Endodermal cell (in vitro differentiated cells): Measurements from ENCODE around the gene KCNH6. TPM values are rescaled to one million over a fixed set of nuclear protein-coding genes. Genes with fewer than 3 reads are reported as not detected.

Source experiments
- DNase-seq: peaks from one replicate; pipeline ENCODE4 v3.0.0-alpha.2; 2017
- H3K27ac ChIP-seq: 2 replicates; pipeline ENCODE4 v1.5.1; 2013; ENCODE audit warnings: mild to moderate bottlenecking, low read depth, low read length, moderate library complexity
- H3K27me3 ChIP-seq: 2 replicates; pipeline ENCODE4 v1.6.1; 2013; ENCODE audit warnings: mild to moderate bottlenecking, low read length, moderate library complexity; ENCODE audit not compliant: insufficient read depth, control insufficient read depth, poor library complexity, severe bottlenecking
- H3K36me3 ChIP-seq: 2 replicates; pipeline ENCODE4 v1.7.0; 2013; ENCODE audit warnings: mild to moderate bottlenecking, low read length, moderate library complexity; ENCODE audit not compliant: control insufficient read depth, insufficient read depth
- H3K4me1 ChIP-seq: one replicate; pipeline ENCODE4 v1.7.0; 2013; ENCODE audit warnings: low read length; ENCODE audit not compliant: control insufficient read depth, insufficient read depth
- H3K4me3 ChIP-seq: 2 replicates; pipeline ENCODE4 v1.5.1; 2013; ENCODE audit warnings: mild to moderate bottlenecking, low read length, moderate library complexity
- H3K9ac ChIP-seq: 2 replicates; pipeline ENCODE4 v1.6.1; 2013; ENCODE audit warnings: mild to moderate bottlenecking, low read length, moderate library complexity; ENCODE audit not compliant: poor library complexity, severe bottlenecking; ENCODE audit errors: extremely low read depth
- H3K9me3 ChIP-seq: 2 replicates; pipeline ENCODE4 v1.6.1; 2013; ENCODE audit warnings: mild to moderate bottlenecking, low read length, moderate library complexity; ENCODE audit not compliant: control insufficient read depth
- H3K27ac Mint-ChIP-seq: 2 replicates; pipeline ENCODE4 v1.8.0; 2020; ENCODE audit warnings: mixed read lengths
- H3K27me3 Mint-ChIP-seq: 2 replicates; pipeline ENCODE4 v1.8.0; 2021; ENCODE audit warnings: mild to moderate bottlenecking, mixed read lengths; ENCODE audit not compliant: insufficient read depth
- H3K36me3 Mint-ChIP-seq: 2 replicates; pipeline ENCODE4 v1.8.0; 2020; ENCODE audit warnings: low read depth, mixed read lengths
- H3K4me1 Mint-ChIP-seq: 2 replicates; pipeline ENCODE4 v1.8.0; 2020; ENCODE audit warnings: mixed read lengths
- H3K4me3 Mint-ChIP-seq: 2 replicates; pipeline ENCODE4 v1.8.0; 2020; ENCODE audit warnings: mild to moderate bottlenecking, moderate library complexity, mixed read lengths
- H3K9me3 Mint-ChIP-seq: 2 replicates; pipeline ENCODE4 v1.8.0; 2020; ENCODE audit warnings: mild to moderate bottlenecking, mixed read lengths
- WGBS, 2 experiments: methylation state at CpG; one replicate each; pipeline versions ENCODE4 v1.1.5 to v1.1.7; 2013; ENCODE audit warnings: missing lambda C conversion rate in 2 of 2, mixed read lengths in 1 of 2; ENCODE audit not compliant: insufficient coverage in 1 of 2, insufficient read length in 1 of 2; 5-methylcytosine and 5-hydroxymethylcytosine counted together
- total RNA-seq, 2 donors: library from RNA; stranded (reverse); fragmentation: NEBNext Ultra II Directional in 1 of 2; extraction: Animal tissue kit (Norgen Biotek cat#: 25700) in 1 of 2; gene quantifications; 2 replicates in 1 of 2; 3 replicates in 1 of 2; pipeline ENCODE4 v1.2.1, GENCODE V29; 2021
- TF ChIP-seq, protein P1 (sequence below): fragments of 200-600 bp; sonication (generic); conservative IDR thresholded peaks from 2 replicates; pipeline ENCODE4 v1.5.0; 2021; ENCODE audit warnings: antibody characterized with exemption, mild to moderate bottlenecking

The KCNH6 gene
- total RNA-seq, 2 donors from 2014 or later = 0.79 to 0.95 TPM

DNA sequence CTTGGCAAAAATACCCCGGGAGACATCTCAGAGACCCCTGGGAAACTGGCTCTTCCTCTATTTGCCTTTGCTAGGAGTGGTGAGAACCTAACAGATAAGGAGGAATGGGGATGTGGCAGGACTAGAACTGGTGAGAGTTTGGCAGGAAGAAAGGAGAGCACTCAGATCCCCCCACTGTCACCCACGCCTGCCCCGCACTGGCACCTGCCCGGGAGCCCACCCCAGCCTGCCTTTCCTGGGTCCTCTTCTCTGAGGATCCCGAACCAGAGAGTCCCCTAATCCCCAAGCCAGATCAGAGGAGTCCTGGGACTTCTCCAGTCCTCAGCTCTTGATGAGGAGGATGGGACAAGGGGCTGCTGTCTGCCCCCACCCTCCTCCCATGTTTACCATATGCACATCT lies 3.7 kb downstream of the KCNH6 start:
- H3K4me3 Mint-ChIP-seq = no peak overlapping the region
- H3K9me3 ChIP-seq = no peaks in the 10 kb centered on the region
- no peak overlapping the region for H3K27ac Mint-ChIP-seq
- peaks cover 13% of the 10 kb centered on the region for H3K4me1 Mint-ChIP-seq
- H3K27me3 ChIP-seq = peaks cover 19% of the 10 kb centered on the region
- peaks cover 19% of the 10 kb centered on the region for H3K27me3 Mint-ChIP-seq
- no peak overlapping the region for H3K9ac ChIP-seq
- no peak overlapping the region for H3K4me3 ChIP-seq
- no peaks in the 10 kb centered on the region for H3K9me3 Mint-ChIP-seq
- H3K4me1 ChIP-seq = peaks cover 4% of the 10 kb centered on the region
- WGBS, 2 experiments = 86 to 88% methylated on average over 4 to 5 of the region's 5 CpGs
- no peak overlapping the region for H3K27ac ChIP-seq
- no peak for DNase-seq
- no peaks in the 10 kb centered on the region for H3K36me3 Mint-ChIP-seq
- TF ChIP-seq, protein P1, sequence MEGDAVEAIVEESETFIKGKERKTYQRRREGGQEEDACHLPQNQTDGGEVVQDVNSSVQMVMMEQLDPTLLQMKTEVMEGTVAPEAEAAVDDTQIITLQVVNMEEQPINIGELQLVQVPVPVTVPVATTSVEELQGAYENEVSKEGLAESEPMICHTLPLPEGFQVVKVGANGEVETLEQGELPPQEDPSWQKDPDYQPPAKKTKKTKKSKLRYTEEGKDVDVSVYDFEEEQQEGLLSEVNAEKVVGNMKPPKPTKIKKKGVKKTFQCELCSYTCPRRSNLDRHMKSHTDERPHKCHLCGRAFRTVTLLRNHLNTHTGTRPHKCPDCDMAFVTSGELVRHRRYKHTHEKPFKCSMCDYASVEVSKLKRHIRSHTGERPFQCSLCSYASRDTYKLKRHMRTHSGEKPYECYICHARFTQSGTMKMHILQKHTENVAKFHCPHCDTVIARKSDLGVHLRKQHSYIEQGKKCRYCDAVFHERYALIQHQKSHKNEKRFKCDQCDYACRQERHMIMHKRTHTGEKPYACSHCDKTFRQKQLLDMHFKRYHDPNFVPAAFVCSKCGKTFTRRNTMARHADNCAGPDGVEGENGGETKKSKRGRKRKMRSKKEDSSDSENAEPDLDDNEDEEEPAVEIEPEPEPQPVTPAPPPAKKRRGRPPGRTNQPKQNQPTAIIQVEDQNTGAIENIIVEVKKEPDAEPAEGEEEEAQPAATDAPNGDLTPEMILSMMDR = no peak
- no peaks in the 10 kb centered on the region for H3K36me3 ChIP-seq

DNA sequence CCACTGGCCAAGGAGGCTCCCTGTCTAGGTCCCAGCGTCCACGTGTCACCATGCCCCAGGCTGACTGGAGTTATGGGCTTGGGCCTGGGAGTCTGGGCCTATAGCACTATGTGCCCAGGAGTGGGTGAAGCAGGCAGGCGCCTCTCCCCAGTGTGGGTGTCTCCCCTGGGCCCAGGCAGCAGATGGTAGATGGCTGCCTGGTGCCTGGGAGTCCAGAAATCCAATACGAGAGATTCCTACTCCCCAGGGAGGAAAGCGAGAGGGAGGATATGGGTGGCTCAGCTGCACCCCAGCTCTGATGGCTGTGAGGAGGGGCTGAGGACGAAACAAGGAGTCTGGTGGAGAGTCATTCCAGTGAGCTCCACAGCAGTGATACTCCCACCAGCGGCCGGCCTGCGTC lies 5.0 kb downstream of the KCNH6 start:
- no peak overlapping the region for H3K4me3 ChIP-seq
- Mint-ChIP-seq H3K9me3 (no peaks in the 10 kb centered on the region), H3K27ac (no peak overlapping the region), H3K4me3 (no peak overlapping the region), H3K36me3 (no peaks in the 10 kb centered on the region), H3K4me1 (peaks cover 13% of the 10 kb centered on the region), H3K27me3 (peaks cover 19% of the 10 kb centered on the region)
- H3K9ac ChIP-seq = no peak overlapping the region
- H3K27me3 ChIP-seq = peaks cover 19% of the 10 kb centered on the region
- no peaks in the 10 kb centered on the region for H3K9me3 ChIP-seq
- no peaks in the 10 kb centered on the region for H3K36me3 ChIP-seq
- TF ChIP-seq, protein P1 = no peak
- DNase-seq = no peak
- H3K27ac ChIP-seq = no peak overlapping the region
- 90 to 91% methylated on average over 4 to 9 of the region's 9 CpGs for WGBS, 2 experiments
- H3K4me1 ChIP-seq = peaks cover 4% of the 10 kb centered on the region

DNA sequence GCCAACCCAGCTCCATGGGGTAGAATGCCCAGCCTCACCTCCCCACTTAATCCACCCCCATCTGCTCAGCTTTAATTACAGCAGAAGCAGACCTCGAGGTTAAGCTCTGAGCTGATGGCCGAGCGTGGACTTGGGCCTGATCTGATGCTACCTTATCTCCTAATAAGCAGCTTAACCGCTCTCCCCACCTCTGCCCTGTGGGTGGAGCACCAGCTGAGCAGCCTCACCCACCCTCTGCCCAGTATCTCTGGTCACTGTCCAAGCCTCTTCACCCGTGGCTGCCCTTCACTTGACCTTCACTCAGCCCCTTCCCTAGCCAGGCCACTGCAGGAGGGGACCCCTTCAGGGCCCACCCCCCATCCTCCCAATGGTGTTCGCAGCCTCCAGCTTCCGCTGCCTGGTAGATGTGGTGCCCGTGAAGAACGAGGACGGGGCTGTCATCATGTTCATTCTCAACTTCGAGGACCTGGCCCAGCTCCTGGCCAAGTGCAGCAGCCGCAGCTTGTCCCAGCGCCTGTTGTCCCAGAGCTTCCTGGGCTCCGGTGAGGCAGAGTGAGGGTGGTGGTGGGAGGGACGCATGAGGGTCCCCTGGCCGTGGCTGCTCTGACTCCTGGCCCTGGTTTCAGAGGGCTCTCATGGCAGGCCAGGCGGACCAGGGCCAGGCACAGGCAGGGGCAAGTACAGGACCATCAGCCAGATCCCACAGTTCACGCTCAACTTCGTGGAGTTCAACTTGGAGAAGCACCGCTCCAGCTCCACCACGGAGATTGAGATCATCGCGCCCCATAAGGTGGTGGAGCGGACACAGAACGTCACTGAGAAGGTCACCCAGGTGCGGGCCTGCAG lies 6.8 kb downstream of the KCNH6 start:
- H3K27me3 ChIP-seq = peaks cover 3% of the 10 kb centered on the region
- H3K27me3 Mint-ChIP-seq = peaks cover 7% of the 10 kb centered on the region
- no peaks in the 10 kb centered on the region for H3K36me3 Mint-ChIP-seq
- peaks cover 4% of the 10 kb centered on the region for H3K4me1 ChIP-seq
- H3K4me1 Mint-ChIP-seq = peaks cover 13% of the 10 kb centered on the region
- H3K27ac ChIP-seq = no peak overlapping the region
- peak; percentile 66 for DNase-seq
- H3K4me3 Mint-ChIP-seq = no peak overlapping the region
- no peaks in the 10 kb centered on the region for H3K9me3 ChIP-seq
- no peaks in the 10 kb centered on the region for H3K9me3 Mint-ChIP-seq
- H3K36me3 ChIP-seq = no peaks in the 10 kb centered on the region
- TF ChIP-seq, protein P1 = no peak
- 88 to 93% methylated on average over 16 to 26 of the region's 26 CpGs for WGBS, 2 experiments
- no peak overlapping the region for H3K4me3 ChIP-seq
- H3K9ac ChIP-seq = no peak overlapping the region
- H3K27ac Mint-ChIP-seq = no peak overlapping the region
